Muscle layer of colon (tissue), 2 donors: ENCODE data around the gene C8A.

Experiments
- H3K27ac ChIP-seq: one replicate; pipeline ENCODE4 v1.7.0; 2013; ENCODE audit warnings: low read depth, mild to moderate bottlenecking, low read length, moderate library complexity
- H3K27me3 ChIP-seq, 2 donors: one replicate each; pipeline ENCODE4 v1.7.0; 2013; ENCODE audit warnings: low read length in 2 of 2, mild to moderate bottlenecking in 2 of 2; ENCODE audit not compliant: insufficient read depth in 2 of 2, control insufficient read depth in 1 of 2
- H3K36me3 ChIP-seq: one replicate; pipeline ENCODE4 v1.7.0; 2013; ENCODE audit warnings: mild to moderate bottlenecking, low read length; ENCODE audit not compliant: insufficient read depth
- H3K4me1 ChIP-seq: one replicate; pipeline ENCODE4 v1.7.0; 2013; ENCODE audit warnings: mild to moderate bottlenecking, low read length; ENCODE audit not compliant: insufficient read depth
- H3K4me3 ChIP-seq, 2 donors: one replicate each; pipeline ENCODE4 v1.7.0; 2013; ENCODE audit warnings: low read length in 2 of 2, low read depth in 1 of 2, mild to moderate bottlenecking in 1 of 2, moderate library complexity in 1 of 2
- H3K9ac ChIP-seq: one replicate; pipeline ENCODE4 v1.7.0; 2013; ENCODE audit warnings: low read length
- H3K9me3 ChIP-seq: one replicate; pipeline ENCODE4 v1.7.0; 2013; ENCODE audit warnings: mild to moderate bottlenecking, low read length
- donor health status: abdominal sarcoma.
- donor health status: Adenocarcinoma of cecum.

The C8A gene

DNA sequence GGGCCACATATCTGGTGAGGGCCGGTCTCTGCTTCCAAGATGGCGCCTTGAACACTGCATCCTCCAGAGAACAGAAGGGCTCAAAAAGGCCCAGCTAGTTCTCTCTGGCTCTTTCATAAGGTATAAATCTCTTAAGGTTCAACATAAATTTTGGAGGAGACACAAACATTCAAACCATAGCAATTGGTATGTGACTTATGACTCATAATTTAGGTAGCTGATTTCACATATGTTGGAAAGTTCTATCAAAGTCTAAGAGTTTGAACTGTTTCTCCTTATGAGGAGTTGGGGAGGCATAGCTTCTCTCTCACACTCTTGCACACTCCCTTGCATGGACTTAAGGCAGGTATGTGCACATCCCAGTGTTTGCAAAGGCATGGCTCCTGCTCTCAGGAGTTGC, 30.3 kb upstream of the C8A start:
- Histone ChIP-seq H3K4me1 (peaks cover 8% of the 10 kb centered on the region), H3K9ac (no peak overlapping the region), H3K27me3 (no peaks in the 10 kb centered on the region), H3K27ac (no peak overlapping the region), H3K36me3 (no peaks in the 10 kb centered on the region), H3K9me3 (no peaks in the 10 kb centered on the region), H3K4me3 (no peak overlapping the region)

GRCh38 chr1:56824938-56825337, 29.7 kb upstream of the C8A start:
- no peak overlapping the region for H3K4me3 ChIP-seq
- peaks cover 8% of the 10 kb centered on the region for H3K4me1 ChIP-seq
- H3K9ac ChIP-seq = no peak overlapping the region
- no peak overlapping the region for H3K27ac ChIP-seq
- H3K9me3 ChIP-seq = no peaks in the 10 kb centered on the region
- no peaks in the 10 kb centered on the region for H3K36me3 ChIP-seq
- no peaks in the 10 kb centered on the region for H3K27me3 ChIP-seq

- H3K9me3 ChIP-seq = no peaks in the 10 kb centered on the region
- H3K36me3 ChIP-seq = no peaks in the 10 kb centered on the region
- no peak overlapping the region for H3K27ac ChIP-seq
- H3K27me3 ChIP-seq = no peaks in the 10 kb centered on the region
- H3K9ac ChIP-seq = no peak overlapping the region
- H3K4me1 ChIP-seq = peaks cover 8% of the 10 kb centered on the region
- H3K4me3 ChIP-seq = no peak overlapping the region
Measured at GRCh38 chr1:56825436-56825835, 29.2 kb upstream of the C8A start.

DNA sequence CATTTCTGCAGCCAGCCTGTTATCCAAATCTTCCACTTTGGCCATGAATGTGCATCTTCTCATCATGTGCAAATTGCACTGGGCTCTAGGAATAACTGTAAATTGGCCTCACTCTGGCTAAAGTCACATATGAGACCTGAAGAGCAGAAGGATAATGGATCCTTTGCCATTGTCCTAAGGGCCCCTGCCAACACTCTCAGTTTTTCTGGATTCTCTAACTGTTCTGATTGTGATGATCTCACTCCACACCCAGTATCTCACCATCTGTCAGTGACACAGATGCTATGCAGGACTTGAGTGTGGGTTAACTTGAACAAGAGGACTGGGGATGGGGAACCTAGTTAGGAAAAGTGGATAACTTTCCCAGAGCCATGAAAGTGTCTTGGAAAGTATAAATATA, 26.9 kb upstream of the C8A start:
- peaks cover 3% of the 10 kb centered on the region for H3K4me1 ChIP-seq
- H3K27ac ChIP-seq = no peak overlapping the region
- H3K27me3 ChIP-seq = no peaks in the 10 kb centered on the region
- H3K9me3 ChIP-seq = no peaks in the 10 kb centered on the region
- H3K36me3 ChIP-seq = no peaks in the 10 kb centered on the region
- no peak overlapping the region for H3K9ac ChIP-seq
- H3K4me3 ChIP-seq = no peak overlapping the region

GRCh38 chr1:56830052-56830451, 24.5 kb upstream of the C8A start:
- Histone ChIP-seq H3K9me3 (no peaks in the 10 kb centered on the region), H3K9ac (no peak overlapping the region), H3K36me3 (no peaks in the 10 kb centered on the region), H3K4me3 (no peak overlapping the region), H3K27me3 (no peaks in the 10 kb centered on the region), H3K4me1 (peaks cover 10% of the 10 kb centered on the region), H3K27ac (no peak overlapping the region)

DNA sequence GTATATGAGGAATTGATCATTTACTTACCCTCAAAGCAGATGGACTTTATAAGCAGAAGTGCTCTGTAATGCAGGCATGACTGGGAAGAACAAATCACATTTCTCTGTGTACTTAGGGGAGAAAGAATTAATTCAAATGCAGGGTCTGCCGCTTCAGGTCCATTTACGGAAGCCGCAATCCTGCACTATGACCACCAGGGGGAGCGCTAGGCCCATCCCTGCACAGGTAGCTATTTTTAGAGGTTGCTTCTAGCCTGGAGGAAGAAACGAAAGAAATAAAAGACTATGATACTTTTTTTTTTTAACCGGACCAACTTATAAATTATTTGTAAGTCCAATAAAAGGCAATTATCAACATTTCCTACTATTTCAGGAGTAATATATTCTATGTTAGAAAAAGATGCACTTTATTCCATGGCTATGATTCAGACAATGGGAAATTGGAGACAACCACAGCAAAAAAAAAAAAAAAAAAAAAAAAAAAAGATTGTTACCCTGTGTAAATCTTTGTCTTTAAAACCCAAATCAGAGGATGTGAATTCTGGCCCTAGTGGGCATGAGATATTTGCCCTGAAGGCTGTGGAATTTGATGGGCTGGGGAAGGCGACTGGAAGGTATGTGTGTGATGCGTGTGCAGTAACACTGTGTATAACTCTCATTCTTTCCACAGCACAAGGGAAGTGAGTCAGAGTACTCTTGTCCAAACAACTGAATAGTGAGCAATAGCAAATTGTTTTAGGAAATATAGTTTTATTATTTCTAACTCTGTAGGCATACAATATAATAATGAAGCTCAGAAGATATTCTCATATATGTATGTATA, 22.5 kb upstream of the C8A start:
- peaks cover 12% of the 10 kb centered on the region for H3K4me1 ChIP-seq
- no peak overlapping the region for H3K9ac ChIP-seq
- no peak overlapping the region for H3K4me3 ChIP-seq
- no peaks in the 10 kb centered on the region for H3K27me3 ChIP-seq
- no peak overlapping the region for H3K27ac ChIP-seq
- no peaks in the 10 kb centered on the region for H3K36me3 ChIP-seq
- H3K9me3 ChIP-seq = no peaks in the 10 kb centered on the region

DNA sequence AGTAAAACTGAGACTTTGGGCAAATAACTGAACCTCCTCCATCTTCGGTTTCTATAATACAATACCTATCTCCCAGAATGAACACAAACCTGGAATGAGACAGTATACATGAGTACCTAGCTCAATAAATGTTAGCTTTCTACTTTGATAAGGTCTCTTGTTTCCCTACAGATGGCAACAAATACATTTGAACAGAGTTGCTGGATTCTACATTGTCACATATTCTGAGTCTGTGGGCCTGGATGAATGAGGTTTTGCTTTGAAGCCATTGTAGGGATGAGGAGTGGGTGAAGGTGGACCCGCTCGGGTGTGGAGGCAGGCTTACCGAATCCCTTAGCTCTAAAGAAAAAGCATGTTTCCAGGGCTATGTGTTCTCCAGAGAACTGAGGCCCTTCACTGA, 21.5 kb upstream of the C8A start:
- no peak overlapping the region for H3K27ac ChIP-seq
- no peak overlapping the region for H3K4me3 ChIP-seq
- H3K27me3 ChIP-seq = no peaks in the 10 kb centered on the region
- peaks cover 15% of the 10 kb centered on the region for H3K4me1 ChIP-seq
- H3K36me3 ChIP-seq = no peaks in the 10 kb centered on the region
- H3K9ac ChIP-seq = no peak overlapping the region
- H3K9me3 ChIP-seq = no peaks in the 10 kb centered on the region

DNA sequence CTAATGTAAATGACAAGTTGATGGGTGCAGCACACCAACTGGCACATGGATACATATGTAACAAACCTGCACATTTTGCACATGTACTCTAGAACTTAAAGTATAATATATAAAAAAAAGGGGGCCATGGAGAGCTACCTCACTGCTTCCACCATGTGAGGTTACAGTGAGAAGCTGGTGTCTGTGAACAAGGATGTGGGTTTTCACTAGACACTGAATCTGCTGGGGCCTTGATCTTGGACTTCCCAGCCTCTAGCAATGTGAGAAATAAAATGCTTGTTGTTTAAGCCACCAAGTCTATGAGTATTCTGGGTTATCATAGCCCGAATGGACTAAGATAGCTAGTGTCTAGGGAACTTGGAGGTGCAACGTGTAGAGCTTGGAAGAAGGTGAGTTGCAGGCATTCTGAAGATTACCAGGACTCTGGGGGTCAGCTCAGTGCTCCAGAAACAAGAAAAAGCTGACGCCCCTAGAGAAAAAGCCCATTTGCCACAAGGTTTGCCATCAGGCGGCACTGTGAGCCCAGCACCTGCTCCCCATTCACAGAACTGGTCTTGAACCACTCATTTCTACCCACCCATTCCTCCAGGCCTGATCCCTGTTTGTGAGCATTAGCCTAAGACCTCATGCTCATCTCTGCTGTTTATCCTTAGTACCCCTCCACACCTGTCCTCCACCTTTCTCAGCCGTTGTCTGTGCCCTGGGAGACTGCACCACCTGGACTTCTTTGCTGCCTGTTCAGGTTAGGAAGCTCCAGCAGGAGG, 20.3 kb upstream of the C8A start:
- no peaks in the 10 kb centered on the region for H3K9me3 ChIP-seq
- no peaks in the 10 kb centered on the region for H3K36me3 ChIP-seq
- peaks cover 15% of the 10 kb centered on the region for H3K4me1 ChIP-seq
- no peaks in the 10 kb centered on the region for H3K27me3 ChIP-seq
- no peak overlapping the region for H3K4me3 ChIP-seq
- H3K9ac ChIP-seq = no peak overlapping the region
- no peak overlapping the region for H3K27ac ChIP-seq

DNA sequence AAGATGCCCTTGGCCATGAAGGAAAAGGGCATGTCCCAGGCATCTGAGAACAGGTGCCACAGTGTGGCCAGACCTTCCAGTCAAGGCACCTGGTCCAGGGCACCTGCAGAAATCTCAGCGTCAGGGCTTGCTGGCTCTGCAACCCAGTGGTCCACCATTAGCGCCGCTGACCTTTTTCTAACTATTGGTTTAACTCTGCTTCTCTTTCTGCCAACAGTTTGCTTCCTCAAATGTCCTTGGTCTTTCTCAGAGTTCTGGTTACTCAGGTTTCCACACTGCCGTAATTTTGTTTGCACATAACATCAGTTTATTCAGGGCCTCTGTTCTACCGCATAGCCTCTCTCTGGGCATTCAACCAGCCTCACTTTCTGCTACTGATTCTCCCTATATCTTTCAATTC, 18.9 kb upstream of the C8A start:
- Histone ChIP-seq H3K27ac (no peak overlapping the region), H3K4me3 (no peak overlapping the region), H3K4me1 (peaks cover 15% of the 10 kb centered on the region), H3K9ac (no peak overlapping the region), H3K27me3 (no peaks in the 10 kb centered on the region), H3K36me3 (no peaks in the 10 kb centered on the region), H3K9me3 (no peaks in the 10 kb centered on the region)

DNA sequence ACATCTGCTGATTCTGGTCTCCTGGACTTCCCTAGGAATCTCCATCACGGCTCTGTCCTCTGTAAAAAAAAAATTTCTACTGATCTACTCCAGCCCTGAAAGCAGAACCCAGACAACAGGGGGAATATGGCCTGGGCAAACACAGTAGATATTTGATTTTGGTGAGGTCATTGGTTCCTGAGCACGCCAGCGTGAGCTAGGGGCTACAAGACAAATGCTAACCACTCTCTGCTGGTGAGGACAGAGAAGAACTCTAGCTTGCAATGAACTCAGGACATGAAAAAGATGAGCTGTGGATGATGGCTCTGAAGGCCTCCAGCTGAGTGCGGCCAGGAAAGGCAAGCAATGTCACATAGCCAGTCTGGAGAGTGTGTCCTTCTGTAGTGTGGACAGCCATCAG, 18.2 kb upstream of the C8A start:
- Histone ChIP-seq H3K9ac (no peak overlapping the region), H3K9me3 (no peaks in the 10 kb centered on the region), H3K27me3 (no peaks in the 10 kb centered on the region), H3K27ac (no peak overlapping the region), H3K4me3 (no peak overlapping the region), H3K4me1 (peaks cover 15% of the 10 kb centered on the region), H3K36me3 (no peaks in the 10 kb centered on the region)

GRCh38 chr1:56837244-56837939, 17.2 kb upstream of the C8A start:
- Histone ChIP-seq H3K9me3 (no peaks in the 10 kb centered on the region), H3K27ac (no peak overlapping the region), H3K36me3 (no peaks in the 10 kb centered on the region), H3K4me3 (no peak overlapping the region), H3K9ac (no peak overlapping the region), H3K4me1 (peaks cover 15% of the 10 kb centered on the region), H3K27me3 (no peaks in the 10 kb centered on the region)
